ENCODE data around the gene AUTS2.

The AUTS2 gene

GRCh38 chr7:69941077-69941651, 342.9 kb downstream of the AUTS2 start:
- no peak overlapping the region for H3K4me3 Mint-ChIP-seq
- TF ChIP-seq CTCF (IDR thresholded peaks at IDR 0.05): no peak
- no peak overlapping the region for H3K27ac Mint-ChIP-seq
- no peaks in the 10 kb centered on the region for H3K36me3 Mint-ChIP-seq (ENCODE audit: low read depth)
- no peaks in the 10 kb centered on the region for H3K27me3 Mint-ChIP-seq (ENCODE audit: low read depth, poor library complexity)
- H3K9me3 Mint-ChIP-seq: no peaks in the 10 kb centered on the region
- H3K4me1 Mint-ChIP-seq: peaks cover 50% of the 10 kb centered on the region
- DNase-seq: no peak

GRCh38 chr7:69942573-69942972, 344.3 kb downstream of the AUTS2 start:
- Mint-ChIP-seq H3K4me3 (no peak overlapping the region), H3K27ac (no peak overlapping the region), H3K36me3 (ENCODE audit: low read depth) (no peaks in the 10 kb centered on the region), H3K4me1 (peaks cover 50% of the 10 kb centered on the region), H3K9me3 (no peaks in the 10 kb centered on the region), H3K27me3 (ENCODE audit: low read depth, poor library complexity) (no peaks in the 10 kb centered on the region)
- TF ChIP-seq CTCF (IDR thresholded peaks at IDR 0.05): no peak
- no peak for DNase-seq

GRCh38 chr7:69946901-69947300, 348.6 kb downstream of the AUTS2 start:
- Mint-ChIP-seq H3K9me3 (no peaks in the 10 kb centered on the region), H3K27ac (peak overlapping the region; percentile 16), H3K4me1 (peaks cover 28% of the 10 kb centered on the region), H3K4me3 (no peak overlapping the region), H3K36me3 (ENCODE audit: low read depth) (no peaks in the 10 kb centered on the region), H3K27me3 (ENCODE audit: low read depth, poor library complexity) (no peaks in the 10 kb centered on the region)
- no peak for DNase-seq
- no peak for TF ChIP-seq CTCF (IDR thresholded peaks at IDR 0.05)

GRCh38 chr7:69947998-69948397, 349.7 kb downstream of the AUTS2 start:
- Mint-ChIP-seq H3K27me3 (ENCODE audit: low read depth, poor library complexity) (no peaks in the 10 kb centered on the region), H3K4me1 (peaks cover 27% of the 10 kb centered on the region), H3K4me3 (no peak overlapping the region), H3K9me3 (no peaks in the 10 kb centered on the region), H3K36me3 (ENCODE audit: low read depth) (no peaks in the 10 kb centered on the region), H3K27ac (no peak overlapping the region)
- TF ChIP-seq CTCF (IDR thresholded peaks at IDR 0.05): no peak
- no peak for DNase-seq

- DNase-seq: no peak
- no peak overlapping the region for H3K27ac Mint-ChIP-seq
- no peak overlapping the region for H3K4me3 Mint-ChIP-seq
- H3K9me3 Mint-ChIP-seq: no peaks in the 10 kb centered on the region
- H3K4me1 Mint-ChIP-seq: peaks cover 23% of the 10 kb centered on the region
- no peaks in the 10 kb centered on the region for H3K36me3 Mint-ChIP-seq (ENCODE audit: low read depth)
- TF ChIP-seq CTCF (IDR thresholded peaks at IDR 0.05): no peak
- no peaks in the 10 kb centered on the region for H3K27me3 Mint-ChIP-seq (ENCODE audit: low read depth, poor library complexity)
Measured at GRCh38 chr7:69949122-69949521, 350.8 kb downstream of the AUTS2 start.

- Mint-ChIP-seq H3K27me3 (ENCODE audit: low read depth, poor library complexity) (no peaks in the 10 kb centered on the region), H3K4me3 (no peak overlapping the region), H3K9me3 (no peaks in the 10 kb centered on the region), H3K4me1 (peaks cover 9% of the 10 kb centered on the region), H3K27ac (no peak overlapping the region), H3K36me3 (ENCODE audit: low read depth) (no peaks in the 10 kb centered on the region)
- no peak for TF ChIP-seq CTCF (IDR thresholded peaks at IDR 0.05)
- no peak for DNase-seq
Measured at GRCh38 chr7:69951458-69951857, 353.2 kb downstream of the AUTS2 start.
